Body of pancreas (tissue), 4 donors: ENCODE data around the gene ISM1. TPM values are rescaled to one million over a fixed set of nuclear protein-coding genes. Genes with fewer than 3 reads are reported as not detected.

ENCODE experiments used
- ATAC-seq: fragments of 150-250 bp; one replicate; pipeline ENCODE4 v1.9.1; 2016
- DNase-seq, 4 donors: peaks; one replicate each; pipeline ENCODE4 v3.0.0-alpha.2; 2019
- H3K27ac ChIP-seq, 4 donors: fragments of 200-600 bp; sonication (generic); 1 replicate in 3 of 4; 2 replicates in 1 of 4; pipeline versions ENCODE4 v1.5.1 to v1.6.1; 2016 to 2019; ENCODE audit warnings: mild to moderate bottlenecking in 1 of 4, mixed read lengths in 1 of 4, moderate library complexity in 1 of 4
- H3K27me3 ChIP-seq, 2 donors: fragments of 200-600 bp; sonication (generic); one replicate each; pipeline ENCODE4 v1.6.0; 2016; ENCODE audit warnings: mild to moderate bottlenecking in 1 of 2
- H3K36me3 ChIP-seq, 2 donors: fragments of 200-600 bp; sonication (generic); replicated peaks in 1 of 2; 2 replicates each; pipeline ENCODE4 v1.5.1; 2016; ENCODE audit warnings: low read depth in 2 of 2; ENCODE audit not compliant: insufficient read depth in 1 of 2
- H3K4me1 ChIP-seq: fragments of 200-600 bp; sonication (generic); one replicate; pipeline ENCODE4 v1.6.0; 2016
- H3K4me3 ChIP-seq, 2 donors: fragments of 200-600 bp; sonication (generic); 1 replicate in 1 of 2; 2 replicates in 1 of 2; pipeline ENCODE4 v1.5.1; 2016 to 2019
- H3K9me3 ChIP-seq, 3 donors: fragments of 200-600 bp; sonication (generic); 1 replicate in 2 of 3; 2 replicates in 1 of 3; pipeline ENCODE4 v1.5.1; 2016
- POLR2A ChIP-seq, 3 donors: fragments of 450-650 bp; IDR thresholded peaks; one replicate each; pipeline ENCODE4 v1.6.1; 2016; ENCODE audit warnings: antibody characterized with exemption in 3 of 3, mild to moderate bottlenecking in 2 of 3
- WGBS, 2 donors: methylation state at CpG; one replicate each; pipeline ENCODE4 v1.1.5; 2017; 5-methylcytosine and 5-hydroxymethylcytosine counted together
- intact Hi-C: fragments of 100-400 bp; cut with DNase I; formaldehyde crosslinking; loops from one replicate; pipeline ENCODE4 v1.15.1; 2023
- total RNA-seq, 2 donors: library from RNA; depleted of rRNA; stranded (reverse); fragments of >200 nt; gene quantifications; one replicate each; pipeline ENCODE4 v1.1.0, GENCODE V29; 2016
- TF ChIP-seq, protein P1 (sequence below), 7 experiments: fragments of 450-650 bp in 4 of 7; fragments of 200-600 bp in 3 of 7; sonication (generic) in 3 of 7; IDR thresholded peaks; one replicate each; pipeline ENCODE4 v1.5.1; 2016 to 2019; ENCODE audit warnings: antibody characterized with exemption in 7 of 7

ISM1 gene
- total RNA-seq, 2 donors from 2014 or later: 2.6 to 3.1 TPM

DNA sequence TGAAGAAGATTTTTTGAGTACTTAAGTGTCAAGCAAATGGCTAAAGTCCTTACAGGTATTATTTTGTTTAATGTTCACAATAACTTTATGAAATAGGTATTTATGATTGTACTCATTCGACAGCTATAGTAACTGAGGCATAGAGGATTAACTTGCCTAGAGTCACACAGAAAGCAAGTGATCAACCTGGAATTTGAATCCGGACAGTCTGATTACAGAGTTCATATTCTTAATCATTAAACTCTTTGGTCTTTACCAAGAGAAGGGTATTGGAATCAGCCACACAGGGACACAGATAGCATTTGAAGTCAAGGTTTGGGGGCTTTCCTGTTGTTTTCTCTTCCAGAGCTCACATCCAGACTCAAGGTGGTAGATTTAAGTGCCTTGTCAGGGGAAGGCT lies 69.7 kb downstream of the ISM1 start:
- no peak for ATAC-seq
- no peak for TF ChIP-seq POLR2A (IDR thresholded peaks at IDR 0.05)
- TF ChIP-seq, protein P1, sequence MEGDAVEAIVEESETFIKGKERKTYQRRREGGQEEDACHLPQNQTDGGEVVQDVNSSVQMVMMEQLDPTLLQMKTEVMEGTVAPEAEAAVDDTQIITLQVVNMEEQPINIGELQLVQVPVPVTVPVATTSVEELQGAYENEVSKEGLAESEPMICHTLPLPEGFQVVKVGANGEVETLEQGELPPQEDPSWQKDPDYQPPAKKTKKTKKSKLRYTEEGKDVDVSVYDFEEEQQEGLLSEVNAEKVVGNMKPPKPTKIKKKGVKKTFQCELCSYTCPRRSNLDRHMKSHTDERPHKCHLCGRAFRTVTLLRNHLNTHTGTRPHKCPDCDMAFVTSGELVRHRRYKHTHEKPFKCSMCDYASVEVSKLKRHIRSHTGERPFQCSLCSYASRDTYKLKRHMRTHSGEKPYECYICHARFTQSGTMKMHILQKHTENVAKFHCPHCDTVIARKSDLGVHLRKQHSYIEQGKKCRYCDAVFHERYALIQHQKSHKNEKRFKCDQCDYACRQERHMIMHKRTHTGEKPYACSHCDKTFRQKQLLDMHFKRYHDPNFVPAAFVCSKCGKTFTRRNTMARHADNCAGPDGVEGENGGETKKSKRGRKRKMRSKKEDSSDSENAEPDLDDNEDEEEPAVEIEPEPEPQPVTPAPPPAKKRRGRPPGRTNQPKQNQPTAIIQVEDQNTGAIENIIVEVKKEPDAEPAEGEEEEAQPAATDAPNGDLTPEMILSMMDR (IDR thresholded peaks at IDR 0.05): no peak
- intact Hi-C loops: no loop called here
- Histone ChIP-seq H3K27ac (no peak overlapping the region), H3K9me3 (no peaks in the 10 kb centered on the region), H3K4me1 (no peaks in the 10 kb centered on the region), H3K36me3 (no peaks in the 10 kb centered on the region), H3K4me3 (no peak overlapping the region), H3K27me3 (no peaks in the 10 kb centered on the region)
- DNase-seq: no peak
- 87 to 92% methylated on average over 2 of the region's 2 CpGs for WGBS, 2 donors

DNA sequence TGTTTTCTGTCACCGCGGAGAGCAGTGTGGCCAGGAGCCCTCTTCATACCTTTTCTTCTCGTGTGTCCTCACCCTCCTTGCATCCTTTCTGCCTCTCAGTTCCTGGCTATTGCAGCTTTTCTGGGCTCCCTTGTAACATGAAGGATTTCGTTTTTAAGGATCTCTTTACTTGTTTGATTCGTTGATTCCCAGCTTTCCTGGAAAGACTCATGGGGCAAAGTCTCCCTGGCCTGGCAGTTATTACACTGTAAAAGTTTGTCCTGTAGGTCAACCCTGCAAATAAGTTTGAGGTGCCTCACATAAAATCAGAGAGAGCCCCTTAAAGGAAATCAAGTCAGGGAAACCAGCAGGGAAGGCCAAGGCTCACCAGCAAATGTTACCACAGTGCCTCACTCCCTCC lies 70.1 kb downstream of the ISM1 start:
- Histone ChIP-seq H3K27ac (no peak overlapping the region), H3K27me3 (no peaks in the 10 kb centered on the region), H3K4me3 (no peak overlapping the region), H3K9me3 (no peaks in the 10 kb centered on the region), H3K36me3 (no peaks in the 10 kb centered on the region), H3K4me1 (no peaks in the 10 kb centered on the region)
- WGBS, 2 donors: 78 to 82% methylated on average over 5 of the region's 5 CpGs
- TF ChIP-seq, protein P1 (IDR thresholded peaks at IDR 0.05): no peak
- TF ChIP-seq POLR2A (IDR thresholded peaks at IDR 0.05): no peak
- ATAC-seq (no peak), DNase-seq (no peak)
- intact Hi-C loops: no loop called here

DNA sequence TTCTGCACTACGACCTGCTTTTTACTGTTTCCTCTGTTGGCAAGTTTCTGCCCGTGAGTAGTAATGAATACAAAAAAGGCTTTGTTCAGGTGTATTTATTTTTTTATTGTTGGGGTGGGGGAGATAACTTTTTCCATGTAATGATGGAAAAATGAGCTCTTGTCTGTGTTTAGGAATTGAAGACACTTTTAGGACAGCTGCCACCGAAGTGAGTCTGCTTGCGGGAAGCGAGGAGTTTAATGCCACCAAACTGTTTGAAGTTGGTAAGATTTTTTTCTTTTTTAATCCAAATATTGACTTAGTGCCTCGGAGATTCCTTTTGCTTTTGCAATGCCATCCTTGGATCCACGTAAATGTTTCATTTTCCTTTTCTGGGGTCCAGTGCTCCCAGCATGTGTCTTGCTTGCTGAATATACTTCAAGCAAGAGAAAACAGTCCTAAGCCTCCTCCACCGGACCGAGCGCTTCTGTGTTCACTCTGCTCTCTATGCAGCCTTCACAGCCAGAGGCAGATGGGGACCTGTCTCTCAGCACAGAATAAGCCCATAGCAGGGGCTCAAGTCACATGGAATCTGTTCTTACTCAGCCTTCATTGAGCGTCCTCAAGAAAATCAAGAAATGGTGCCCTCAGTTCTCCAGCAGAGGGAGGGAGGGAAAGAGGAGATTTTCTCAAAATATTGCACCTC lies 71.3 kb downstream of the ISM1 start:
- H3K36me3 ChIP-seq: no peaks in the 10 kb centered on the region
- H3K9me3 ChIP-seq: no peaks in the 10 kb centered on the region
- DNase-seq (no peak), ATAC-seq (no peak)
- 65 to 68% methylated on average over 10 to 11 of the region's 11 CpGs for WGBS, 2 donors
- H3K4me3 ChIP-seq: no peak overlapping the region
- TF ChIP-seq, protein P1 (IDR thresholded peaks at IDR 0.05): no peak
- no peak for TF ChIP-seq POLR2A (IDR thresholded peaks at IDR 0.05)
- H3K27me3 ChIP-seq: no peaks in the 10 kb centered on the region
- H3K4me1 ChIP-seq: no peaks in the 10 kb centered on the region
- no peak overlapping the region for H3K27ac ChIP-seq
- intact Hi-C loops: no loop called here

DNA sequence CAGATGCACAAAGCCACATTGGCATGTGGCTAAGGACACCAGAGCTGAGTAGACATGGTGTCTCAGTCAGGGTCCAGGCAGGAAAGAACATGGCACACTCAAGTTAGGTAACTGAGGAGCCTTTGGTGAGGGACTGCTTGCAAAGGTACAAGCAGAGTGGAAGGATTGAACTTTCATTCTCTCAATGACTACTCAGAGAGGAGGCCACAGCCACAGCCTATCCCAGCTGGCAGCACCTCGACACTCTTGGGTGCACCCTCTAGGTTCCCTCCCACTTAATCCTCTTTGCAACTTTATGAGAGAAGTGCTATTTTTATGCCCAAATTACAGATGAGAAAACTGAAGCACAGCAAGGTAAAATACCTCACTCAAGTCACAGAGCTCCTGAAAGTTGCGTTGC lies 73.4 kb downstream of the ISM1 start:
- no peak for DNase-seq
- no peaks in the 10 kb centered on the region for H3K9me3 ChIP-seq
- no peak overlapping the region for H3K4me3 ChIP-seq
- H3K27me3 ChIP-seq: no peaks in the 10 kb centered on the region
- H3K27ac ChIP-seq: no peak overlapping the region
- no peaks in the 10 kb centered on the region for H3K4me1 ChIP-seq
- ATAC-seq: no peak
- WGBS, 2 donors: 83 to 97% methylated on average over 2 of the region's 2 CpGs
- H3K36me3 ChIP-seq: no peaks in the 10 kb centered on the region
- intact Hi-C loops: no loop called here
- no peak for TF ChIP-seq POLR2A (IDR thresholded peaks at IDR 0.05)
- TF ChIP-seq, protein P1 (IDR thresholded peaks at IDR 0.05): no peak

DNA sequence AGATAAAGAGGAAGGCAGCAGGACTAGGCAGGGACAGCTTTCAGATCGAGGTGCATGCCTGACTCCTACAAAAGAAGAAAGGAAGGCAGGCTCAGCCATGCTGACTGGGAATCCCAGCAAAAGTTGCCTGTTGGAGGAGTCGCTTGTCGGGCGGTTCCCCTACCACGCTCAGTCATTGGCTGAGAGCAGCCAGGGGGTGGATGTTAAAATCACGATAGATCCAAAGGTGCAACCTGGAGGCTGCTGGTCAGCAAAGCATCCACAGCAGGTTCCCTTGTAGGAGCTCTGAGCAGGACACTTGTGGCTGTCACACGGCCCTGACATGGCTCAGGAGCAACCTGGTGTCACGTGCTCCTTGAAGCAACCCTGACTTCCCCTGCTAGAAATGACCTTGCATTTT lies 74.6 kb downstream of the ISM1 start:
- intact Hi-C loops: no loop called here

More for the DNA sequence above, 74.6 kb downstream of the ISM1 start:
- no peak overlapping the region for H3K27ac ChIP-seq
- no peaks in the 10 kb centered on the region for H3K27me3 ChIP-seq
- WGBS, 2 donors: 82 to 91% methylated on average over 7 to 8 of the region's 8 CpGs
- H3K4me1 ChIP-seq: no peaks in the 10 kb centered on the region
- TF ChIP-seq POLR2A (IDR thresholded peaks at IDR 0.05): no peak
- TF ChIP-seq, protein P1 (IDR thresholded peaks at IDR 0.05): no peak
- DNase-seq: no peak
- no peaks in the 10 kb centered on the region for H3K36me3 ChIP-seq
- H3K9me3 ChIP-seq: no peaks in the 10 kb centered on the region
- no peak overlapping the region for H3K4me3 ChIP-seq
- no peak for ATAC-seq
